ENCODE data around the gene ACTL7A.
"Not testable (repeated sequence)": the region's sequence is repeated elsewhere in the genome, so short reads cannot be mapped to it uniquely, and the experiment has no call there.

ACTL7A gene

DNA sequence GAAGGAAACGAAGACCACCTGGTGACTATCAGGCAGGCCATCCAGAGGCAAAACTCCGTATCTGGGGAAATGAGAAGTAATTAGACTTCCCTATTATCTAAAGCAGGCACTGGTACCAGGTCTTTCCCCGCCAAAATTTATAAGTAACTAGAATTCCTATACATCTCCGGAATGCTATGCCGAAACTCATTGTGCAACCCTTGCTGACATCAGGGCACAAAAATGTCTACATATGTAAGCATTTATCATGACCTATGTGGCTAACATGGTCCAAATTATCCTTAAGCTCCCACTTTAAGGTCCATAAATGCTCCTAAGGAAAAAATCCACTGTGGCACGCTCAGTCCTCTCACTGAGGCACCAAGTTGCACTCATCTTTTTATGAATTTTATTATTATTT, 24.0 kb upstream of the ACTL7A start:
- H3K9ac ChIP-seq (ENCODE audit: insufficient read length, low read depth): no peak overlapping the region
- H3K4me1 ChIP-seq (ENCODE audit: insufficient read depth, insufficient read length): no peaks in the 10 kb centered on the region
- DNase-seq (ENCODE audit: low read depth, low spot score): no peak
- no peaks in the 10 kb centered on the region for H3K36me3 ChIP-seq (ENCODE audit: insufficient read depth, insufficient read length, low read length)
- H3K4me3 ChIP-seq (ENCODE audit: insufficient read length, low read depth): no peak overlapping the region
- no peaks in the 10 kb centered on the region for H3K9me3 ChIP-seq (ENCODE audit: insufficient read depth, low read length)
- H3K27me3 ChIP-seq (ENCODE audit: insufficient read depth, insufficient read length): no peaks in the 10 kb centered on the region
- TF ChIP-seq SUZ12 (IDR thresholded peaks at IDR 0.05; ENCODE audit: extremely low read depth, insufficient read depth, insufficient read length) (no peak), YY1 (IDR thresholded peaks at IDR 0.05; ENCODE audit: insufficient read depth, insufficient read length) (no peak), ZNF274 (IDR thresholded peaks at IDR 0.05; ENCODE audit: low read depth, low read length) (no peak)

GRCh38 chr9:108839561-108839960, 22.5 kb upstream of the ACTL7A start:
- not testable (repeated sequence) for H3K9ac ChIP-seq (ENCODE audit: insufficient read length, low read depth); H3K27me3 ChIP-seq (ENCODE audit: insufficient read depth, insufficient read length); H3K9me3 ChIP-seq (ENCODE audit: insufficient read depth, low read length); H3K4me3 ChIP-seq (ENCODE audit: insufficient read length, low read depth); H3K36me3 ChIP-seq (ENCODE audit: insufficient read depth, insufficient read length, low read length); H3K4me1 ChIP-seq (ENCODE audit: insufficient read depth, insufficient read length); DNase-seq (ENCODE audit: low read depth, low spot score)

GRCh38 chr9:108842610-108843295, 19.3 kb upstream of the ACTL7A start:
- Histone ChIP-seq H3K9ac (ENCODE audit: insufficient read length, low read depth) (no peak overlapping the region), H3K4me1 (ENCODE audit: insufficient read depth, insufficient read length) (no peaks in the 10 kb centered on the region), H3K4me3 (ENCODE audit: insufficient read length, low read depth) (no peak overlapping the region), H3K27me3 (ENCODE audit: insufficient read depth, insufficient read length) (no peaks in the 10 kb centered on the region), H3K9me3 (ENCODE audit: insufficient read depth, low read length) (no peaks in the 10 kb centered on the region), H3K36me3 (ENCODE audit: insufficient read depth, insufficient read length, low read length) (no peaks in the 10 kb centered on the region)
- TF ChIP-seq YY1 (IDR thresholded peaks at IDR 0.05; ENCODE audit: insufficient read depth, insufficient read length): no peak
- no peak for TF ChIP-seq ZNF274 (IDR thresholded peaks at IDR 0.05; ENCODE audit: low read depth, low read length)
- TF ChIP-seq SUZ12 (IDR thresholded peaks at IDR 0.05; ENCODE audit: extremely low read depth, insufficient read depth, insufficient read length): no peak
- DNase-seq (ENCODE audit: low read depth, low spot score): no peak

- no peak overlapping the region for H3K4me3 ChIP-seq (ENCODE audit: insufficient read length, low read depth)
- no peaks in the 10 kb centered on the region for H3K4me1 ChIP-seq (ENCODE audit: insufficient read depth, insufficient read length)
- TF ChIP-seq SUZ12 (IDR thresholded peaks at IDR 0.05; ENCODE audit: extremely low read depth, insufficient read depth, insufficient read length) (no peak), YY1 (IDR thresholded peaks at IDR 0.05; ENCODE audit: insufficient read depth, insufficient read length) (no peak), ZNF274 (IDR thresholded peaks at IDR 0.05; ENCODE audit: low read depth, low read length) (no peak)
- no peak for DNase-seq (ENCODE audit: low read depth, low spot score)
- H3K27me3 ChIP-seq (ENCODE audit: insufficient read depth, insufficient read length): no peaks in the 10 kb centered on the region
- no peak overlapping the region for H3K9ac ChIP-seq (ENCODE audit: insufficient read length, low read depth)
- H3K36me3 ChIP-seq (ENCODE audit: insufficient read depth, insufficient read length, low read length): no peaks in the 10 kb centered on the region
- no peaks in the 10 kb centered on the region for H3K9me3 ChIP-seq (ENCODE audit: insufficient read depth, low read length)
Observed at GRCh38 chr9:108844391-108844790, 17.7 kb upstream of the ACTL7A start.

DNA sequence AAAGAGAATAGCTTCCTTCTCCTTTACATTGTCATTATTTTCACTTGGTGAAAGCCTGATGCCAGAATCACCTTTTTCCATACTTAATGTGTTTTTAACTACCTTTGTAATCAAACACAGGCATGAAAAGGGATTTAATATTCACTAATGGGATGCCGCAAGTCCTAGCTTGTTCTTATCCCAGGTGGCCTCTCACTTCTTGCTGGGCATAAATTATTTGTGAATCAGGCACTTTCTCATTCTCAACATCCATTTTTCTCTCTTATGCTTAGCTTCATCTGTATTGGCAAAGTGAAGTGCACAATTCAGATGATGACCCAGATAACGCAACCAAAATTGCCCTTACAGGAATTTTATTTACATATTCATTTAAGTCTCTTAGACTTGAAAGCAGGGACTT, 17.2 kb upstream of the ACTL7A start:
- no peak for DNase-seq (ENCODE audit: low read depth, low spot score)
- no peaks in the 10 kb centered on the region for H3K4me1 ChIP-seq (ENCODE audit: insufficient read depth, insufficient read length)
- H3K9ac ChIP-seq (ENCODE audit: insufficient read length, low read depth): no peak overlapping the region
- H3K9me3 ChIP-seq (ENCODE audit: insufficient read depth, low read length): no peaks in the 10 kb centered on the region
- no peaks in the 10 kb centered on the region for H3K27me3 ChIP-seq (ENCODE audit: insufficient read depth, insufficient read length)
- H3K36me3 ChIP-seq (ENCODE audit: insufficient read depth, insufficient read length, low read length): no peaks in the 10 kb centered on the region
- H3K4me3 ChIP-seq (ENCODE audit: insufficient read length, low read depth): no peak overlapping the region
- TF ChIP-seq ZNF274 (IDR thresholded peaks at IDR 0.05; ENCODE audit: low read depth, low read length): no peak
- no peak for TF ChIP-seq YY1 (IDR thresholded peaks at IDR 0.05; ENCODE audit: insufficient read depth, insufficient read length)
- TF ChIP-seq SUZ12 (IDR thresholded peaks at IDR 0.05; ENCODE audit: extremely low read depth, insufficient read depth, insufficient read length): no peak

- no peak overlapping the region for H3K9ac ChIP-seq (ENCODE audit: insufficient read length, low read depth)
- H3K9me3 ChIP-seq (ENCODE audit: insufficient read depth, low read length): no peaks in the 10 kb centered on the region
- no peak overlapping the region for H3K4me3 ChIP-seq (ENCODE audit: insufficient read length, low read depth)
- TF ChIP-seq YY1 (IDR thresholded peaks at IDR 0.05; ENCODE audit: insufficient read depth, insufficient read length): no peak
- TF ChIP-seq SUZ12 (IDR thresholded peaks at IDR 0.05; ENCODE audit: extremely low read depth, insufficient read depth, insufficient read length): no peak
- TF ChIP-seq ZNF274 (IDR thresholded peaks at IDR 0.05; ENCODE audit: low read depth, low read length): no peak
- no peaks in the 10 kb centered on the region for H3K4me1 ChIP-seq (ENCODE audit: insufficient read depth, insufficient read length)
- H3K36me3 ChIP-seq (ENCODE audit: insufficient read depth, insufficient read length, low read length): no peaks in the 10 kb centered on the region
- H3K27me3 ChIP-seq (ENCODE audit: insufficient read depth, insufficient read length): no peaks in the 10 kb centered on the region
- no peak for DNase-seq (ENCODE audit: low read depth, low spot score)
Observed at GRCh38 chr9:108845507-108845906, 16.6 kb upstream of the ACTL7A start.

- Histone ChIP-seq H3K36me3 (ENCODE audit: insufficient read depth, insufficient read length, low read length) (no peaks in the 10 kb centered on the region), H3K9me3 (ENCODE audit: insufficient read depth, low read length) (no peaks in the 10 kb centered on the region), H3K4me3 (ENCODE audit: insufficient read length, low read depth) (no peak overlapping the region), H3K4me1 (ENCODE audit: insufficient read depth, insufficient read length) (no peaks in the 10 kb centered on the region), H3K9ac (ENCODE audit: insufficient read length, low read depth) (no peak overlapping the region), H3K27me3 (ENCODE audit: insufficient read depth, insufficient read length) (no peaks in the 10 kb centered on the region)
- no peak for DNase-seq (ENCODE audit: low read depth, low spot score)
- no peak for TF ChIP-seq SUZ12 (IDR thresholded peaks at IDR 0.05; ENCODE audit: extremely low read depth, insufficient read depth, insufficient read length)
- TF ChIP-seq ZNF274 (IDR thresholded peaks at IDR 0.05; ENCODE audit: low read depth, low read length): no peak
- no peak for TF ChIP-seq YY1 (IDR thresholded peaks at IDR 0.05; ENCODE audit: insufficient read depth, insufficient read length)
Observed at GRCh38 chr9:108845947-108846346, 16.1 kb upstream of the ACTL7A start.

- H3K9ac ChIP-seq (ENCODE audit: insufficient read length, low read depth); H3K4me1 ChIP-seq (ENCODE audit: insufficient read depth, insufficient read length); DNase-seq (ENCODE audit: low read depth, low spot score); H3K27me3 ChIP-seq (ENCODE audit: insufficient read depth, insufficient read length); H3K4me3 ChIP-seq (ENCODE audit: insufficient read length, low read depth); H3K36me3 ChIP-seq (ENCODE audit: insufficient read depth, insufficient read length, low read length); H3K9me3 ChIP-seq (ENCODE audit: insufficient read depth, low read length): not testable (repeated sequence)
Observed at GRCh38 chr9:108848296-108848695, 13.8 kb upstream of the ACTL7A start.
